Urinary bladder (tissue), 4 donors: ENCODE results near the gene FLRT2. TPM values are rescaled to one million over a fixed set of nuclear protein-coding genes. Genes with fewer than 3 reads are reported as not detected.

ENCODE experiments used
- DNase-seq: peaks from one replicate; pipeline ENCODE4 v3.0.0-alpha.2; 2015; ENCODE audit errors: extremely low spot score
- H3K27ac ChIP-seq: one replicate; pipeline ENCODE4 v1.5.1; 2013; ENCODE audit warnings: low read depth, mild to moderate bottlenecking, moderate library complexity
- H3K36me3 ChIP-seq: one replicate; pipeline ENCODE4 v1.6.1; 2013; ENCODE audit warnings: mild to moderate bottlenecking, moderate library complexity; ENCODE audit not compliant: insufficient read depth
- H3K4me1 ChIP-seq: one replicate; pipeline ENCODE4 v1.6.1; 2013; ENCODE audit warnings: mild to moderate bottlenecking, moderate library complexity; ENCODE audit not compliant: insufficient read depth
- H3K4me3 ChIP-seq: one replicate; pipeline ENCODE4 v1.5.1; 2013; ENCODE audit warnings: low read depth, low read length
- WGBS: extraction: QIAGEN DNeasy Blood & Tissue Kit; methylation state at CpG from one replicate; pipeline ENCODE4 v1.1.7; 2013; 5-methylcytosine and 5-hydroxymethylcytosine counted together
- polyA plus RNA-seq: library from polyadenylated mRNA; stranded (reverse); fragments of 200-250 nt; gene quantifications from one replicate; pipeline ENCODE4 v1.2.3, GENCODE V29; 2013
- total RNA-seq: library from RNA; depleted of rRNA; stranded (reverse); fragments of >200 nt; gene quantifications from one replicate; pipeline ENCODE4 v1.2.3, GENCODE V29; 2014
- donor health status: healthy with polysubstance abuse.
- donor health status: healthy.

Gene FLRT2
- total and polyA plus RNA-seq, 2 donors = 15.7 to 194 TPM

DNA sequence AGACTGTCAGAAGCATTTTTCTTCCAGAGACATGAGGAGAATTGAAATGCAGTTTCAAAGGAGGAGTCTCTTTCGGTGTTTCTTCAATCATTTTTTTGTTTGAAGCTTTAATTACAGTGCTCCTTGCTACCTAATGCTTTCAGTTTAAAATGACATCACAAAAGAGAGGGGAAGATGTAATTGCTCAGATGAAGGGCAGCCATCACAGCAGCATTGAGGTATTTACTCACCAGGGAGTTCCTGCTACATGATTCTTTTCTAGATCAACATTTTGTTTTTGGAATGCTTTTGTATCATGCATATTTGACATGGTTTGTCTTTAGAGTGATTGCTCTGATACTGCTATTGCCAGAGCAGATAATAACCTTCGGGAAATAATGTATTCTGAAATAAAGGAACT is 28.6 kb downstream of the FLRT2 start:
- no peak overlapping the region for H3K27ac ChIP-seq
- no peaks in the 10 kb centered on the region for H3K4me1 ChIP-seq
- H3K36me3 ChIP-seq = no peaks in the 10 kb centered on the region
- no peak overlapping the region for H3K4me3 ChIP-seq
- 86% methylated on average over 2 of the region's 2 CpGs for WGBS
- no peak for DNase-seq

DNA sequence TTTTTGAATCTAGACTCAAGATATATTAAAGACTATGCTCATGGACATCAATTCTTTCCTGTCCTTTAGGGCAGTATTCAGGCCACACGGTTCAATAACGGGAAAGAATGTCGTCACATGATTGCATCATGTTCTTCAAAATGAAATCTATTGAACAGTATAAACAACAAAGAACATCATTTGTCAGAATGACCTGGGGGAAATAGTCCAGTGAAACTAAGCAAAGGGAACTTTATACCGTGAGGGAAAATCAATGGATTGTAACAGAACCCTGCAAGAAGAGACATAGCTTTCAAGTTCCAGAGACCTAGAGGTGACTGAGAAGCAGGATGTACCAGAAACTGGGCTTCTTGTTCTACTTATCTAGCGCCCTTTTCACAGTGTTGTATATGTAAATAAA is 32.7 kb downstream of the FLRT2 start:
- H3K4me3 ChIP-seq = no peak overlapping the region
- no peak for DNase-seq
- WGBS = 95% methylated on average over 5 of the region's 5 CpGs
- no peak overlapping the region for H3K27ac ChIP-seq
- no peaks in the 10 kb centered on the region for H3K36me3 ChIP-seq
- no peaks in the 10 kb centered on the region for H3K4me1 ChIP-seq

DNA sequence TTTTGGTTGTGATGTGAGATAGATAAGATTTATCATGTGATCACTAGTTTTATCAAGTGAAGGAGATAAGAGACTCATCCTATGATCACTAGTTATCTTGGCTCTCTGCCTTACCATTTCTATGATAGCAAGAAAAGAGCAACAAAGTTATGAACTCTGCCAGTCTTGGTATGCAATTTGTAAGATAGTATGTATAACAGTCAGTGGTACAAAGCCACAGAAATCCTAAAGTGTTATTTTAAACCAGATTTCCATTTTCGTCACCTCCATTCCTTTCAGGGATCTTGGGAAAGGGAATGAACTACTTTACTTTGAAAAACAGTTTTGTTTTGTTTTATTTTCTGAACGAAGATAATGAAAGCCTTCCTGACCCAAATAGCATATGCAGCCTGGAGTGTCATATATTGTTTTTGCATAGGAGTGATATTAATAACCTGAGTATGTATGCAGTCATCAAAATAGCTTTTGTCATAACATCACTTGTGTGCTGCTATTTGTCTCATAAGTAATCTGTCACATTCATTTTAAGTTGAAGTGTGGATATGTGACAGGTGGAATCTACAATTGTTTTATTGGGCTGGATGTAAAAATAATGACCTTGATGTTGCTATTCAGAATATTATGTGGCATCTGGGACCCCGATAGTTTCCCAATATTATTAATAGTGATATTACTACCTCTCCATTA is 35.0 kb downstream of the FLRT2 start:
- Histone ChIP-seq H3K4me1 (no peaks in the 10 kb centered on the region), H3K27ac (no peak overlapping the region), H3K36me3 (no peaks in the 10 kb centered on the region), H3K4me3 (no peak overlapping the region)
- no peak for DNase-seq
- WGBS = 70% methylated on average over 3 of the region's 3 CpGs

DNA sequence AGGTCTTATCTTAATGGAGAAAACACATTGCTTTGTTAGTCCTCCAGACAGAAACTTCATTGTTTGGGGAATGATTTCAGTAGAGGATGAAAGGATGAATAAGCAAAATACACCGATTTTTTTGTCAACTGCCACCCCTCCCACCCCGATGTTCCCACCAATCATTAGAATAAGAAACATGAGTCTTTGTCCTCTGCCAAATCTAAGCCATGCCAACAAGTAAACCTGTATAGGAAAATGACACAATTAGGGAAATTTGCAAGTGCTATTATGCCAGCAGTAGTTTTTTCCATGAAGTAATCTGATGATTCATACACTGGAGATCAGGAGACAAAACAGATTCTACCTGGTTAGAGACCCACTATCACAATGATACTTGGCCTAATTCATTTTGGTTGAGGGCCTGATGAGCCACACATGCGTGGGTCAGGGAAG is 35.9 kb downstream of the FLRT2 start:
- 74% methylated on average over 3 of the region's 3 CpGs for WGBS
- DNase-seq = no peak
- Histone ChIP-seq H3K36me3 (no peaks in the 10 kb centered on the region), H3K4me3 (no peak overlapping the region), H3K4me1 (no peaks in the 10 kb centered on the region), H3K27ac (no peak overlapping the region)

DNA sequence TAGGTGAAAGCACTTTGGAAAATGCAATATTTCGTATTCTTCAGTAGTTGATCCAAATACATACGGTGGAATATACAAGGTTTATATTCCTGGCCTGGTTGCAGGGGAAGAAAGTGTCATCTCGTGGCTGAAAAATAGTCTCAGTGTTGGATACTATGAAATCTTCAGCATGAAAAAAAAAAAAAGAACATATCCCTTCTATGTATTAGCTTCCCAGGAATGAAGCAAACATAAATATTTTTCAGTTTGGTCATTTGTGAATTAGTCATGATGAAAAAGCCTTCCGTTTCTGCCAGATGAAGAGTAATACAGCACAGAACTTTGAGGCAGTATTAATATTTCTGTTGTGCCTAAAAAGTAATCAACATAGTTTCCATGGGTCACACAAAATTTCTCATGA is 36.7 kb downstream of the FLRT2 start:
- no peaks in the 10 kb centered on the region for H3K36me3 ChIP-seq
- H3K4me1 ChIP-seq = no peaks in the 10 kb centered on the region
- DNase-seq = no peak
- 25% methylated on average over 3 of the region's 4 CpGs for WGBS
- H3K27ac ChIP-seq = no peak overlapping the region
- no peak overlapping the region for H3K4me3 ChIP-seq

DNA sequence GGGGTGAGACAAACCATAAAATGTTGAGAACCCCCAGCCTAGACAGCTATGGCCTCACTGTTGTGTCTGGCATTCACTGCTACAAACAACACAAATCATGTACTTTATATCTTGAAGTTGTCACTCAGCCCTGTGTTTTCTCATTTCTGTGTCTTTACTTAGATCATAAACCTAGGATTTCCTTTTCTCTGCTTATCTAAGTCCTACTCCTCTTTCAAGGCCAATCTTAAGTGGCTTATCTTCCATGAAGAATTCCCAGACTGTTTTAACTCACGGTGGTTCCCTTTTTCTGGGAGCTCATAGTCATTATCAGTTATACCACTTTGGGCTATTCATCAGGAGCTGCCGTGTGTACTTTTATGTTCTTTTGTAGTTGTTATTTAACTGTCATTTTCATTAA is 42.1 kb downstream of the FLRT2 start:
- H3K36me3 ChIP-seq = no peaks in the 10 kb centered on the region
- WGBS = 61% methylated on average over 2 of the region's 2 CpGs
- no peak overlapping the region for H3K4me3 ChIP-seq
- H3K4me1 ChIP-seq = no peaks in the 10 kb centered on the region
- H3K27ac ChIP-seq = no peak overlapping the region
- DNase-seq = no peak

DNA sequence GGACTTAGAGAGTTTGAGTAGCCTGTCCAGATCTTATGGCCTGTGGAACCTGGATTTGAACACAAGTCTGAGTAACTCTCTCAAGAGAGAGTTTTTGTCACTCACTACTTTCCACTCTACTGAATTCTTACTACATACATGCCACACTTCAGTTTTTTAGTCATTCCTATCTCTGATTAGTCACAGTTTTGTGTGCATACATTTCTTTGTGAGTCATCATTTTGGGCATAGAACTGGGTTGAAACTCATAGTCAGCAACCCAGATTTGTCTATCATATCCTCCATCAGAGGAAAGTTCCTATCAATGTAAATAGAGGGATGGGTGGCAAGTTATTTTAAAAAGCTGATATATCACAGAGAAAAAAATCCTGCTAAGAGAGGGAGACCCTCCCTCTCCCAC is 42.9 kb downstream of the FLRT2 start:
- Histone ChIP-seq H3K4me1 (no peaks in the 10 kb centered on the region), H3K4me3 (no peak overlapping the region), H3K36me3 (no peaks in the 10 kb centered on the region), H3K27ac (no peak overlapping the region)
- DNase-seq = no peak

DNA sequence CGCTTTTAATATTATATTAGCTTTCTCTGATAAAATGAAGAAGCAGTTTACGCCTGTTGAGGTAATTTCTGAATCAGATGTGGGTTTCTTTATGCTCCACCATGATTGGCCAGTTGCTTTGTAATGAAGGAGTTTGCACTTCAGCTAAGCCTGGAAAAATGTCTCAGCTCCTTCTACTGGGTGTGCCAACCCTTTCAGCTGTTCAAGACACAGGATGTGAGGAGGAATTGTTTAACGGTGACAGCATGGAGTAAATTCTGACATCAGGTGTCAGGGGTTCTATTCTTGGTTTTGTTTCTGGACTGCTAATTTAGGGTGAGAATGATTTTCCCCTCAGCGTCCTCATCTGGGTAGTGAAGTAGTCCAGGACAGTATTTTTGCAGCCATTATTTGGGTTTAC is 43.5 kb downstream of the FLRT2 start:
- no peak overlapping the region for H3K27ac ChIP-seq
- 64% methylated on average over 4 of the region's 4 CpGs for WGBS
- H3K36me3 ChIP-seq = no peaks in the 10 kb centered on the region
- no peak for DNase-seq
- H3K4me3 ChIP-seq = no peak overlapping the region
- H3K4me1 ChIP-seq = no peaks in the 10 kb centered on the region

DNA sequence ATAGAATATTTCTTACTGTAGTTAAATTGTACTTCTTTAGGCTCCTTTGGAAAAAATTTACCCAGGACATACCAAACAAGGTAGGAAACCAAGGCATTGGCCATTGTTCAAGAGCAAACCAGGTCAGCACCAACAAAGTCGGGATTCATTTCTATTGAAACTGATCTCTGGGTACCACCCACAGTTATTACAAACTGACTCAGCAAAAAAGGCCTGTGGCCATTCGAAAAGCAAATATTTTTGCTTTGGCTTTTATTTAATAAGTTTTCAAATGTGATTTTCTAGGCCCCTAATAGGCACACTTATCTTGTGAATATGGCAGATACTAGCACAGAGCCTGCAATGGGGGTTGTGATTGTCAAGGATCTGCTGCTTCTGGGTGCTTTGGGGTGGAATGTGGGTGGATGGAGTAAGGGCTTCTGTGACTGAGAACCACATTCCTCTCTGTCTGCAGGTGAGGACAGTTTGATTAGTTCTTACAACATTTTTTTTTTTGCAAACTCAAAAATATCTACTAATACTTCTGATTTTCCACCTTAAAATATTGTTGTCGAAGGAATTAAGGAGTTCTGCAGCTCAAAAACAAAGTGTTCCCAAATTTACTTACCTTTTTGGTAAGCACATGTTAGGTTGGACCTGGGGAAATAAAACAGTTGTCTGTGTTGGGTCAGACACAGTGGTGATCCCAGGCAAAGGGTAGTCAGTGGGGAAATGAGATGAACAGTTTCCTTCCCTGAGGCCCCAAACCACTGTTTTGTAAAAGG is 45.1 kb downstream of the FLRT2 start:
- no peaks in the 10 kb centered on the region for H3K36me3 ChIP-seq
- H3K4me3 ChIP-seq = no peak overlapping the region
- no peak overlapping the region for H3K27ac ChIP-seq
- no peak for DNase-seq
- H3K4me1 ChIP-seq = no peaks in the 10 kb centered on the region
- WGBS = 84% methylated on average over 3 of the region's 3 CpGs

DNA sequence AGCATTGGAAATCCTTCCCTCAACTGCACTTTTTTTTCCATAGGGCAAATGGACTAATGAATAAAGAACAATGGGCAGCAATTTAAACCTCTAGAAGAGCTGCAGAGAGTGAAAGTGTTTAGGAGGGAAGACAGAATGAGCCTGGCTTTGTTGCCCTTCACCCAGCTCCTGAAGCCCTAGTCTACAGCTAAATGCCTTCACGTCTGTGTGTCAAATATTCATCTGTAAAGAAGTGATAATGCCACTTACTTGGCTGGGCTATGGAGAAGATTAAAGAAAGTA is 45.6 kb downstream of the FLRT2 start:
- no peak overlapping the region for H3K27ac ChIP-seq
- no peak for DNase-seq

DNA sequence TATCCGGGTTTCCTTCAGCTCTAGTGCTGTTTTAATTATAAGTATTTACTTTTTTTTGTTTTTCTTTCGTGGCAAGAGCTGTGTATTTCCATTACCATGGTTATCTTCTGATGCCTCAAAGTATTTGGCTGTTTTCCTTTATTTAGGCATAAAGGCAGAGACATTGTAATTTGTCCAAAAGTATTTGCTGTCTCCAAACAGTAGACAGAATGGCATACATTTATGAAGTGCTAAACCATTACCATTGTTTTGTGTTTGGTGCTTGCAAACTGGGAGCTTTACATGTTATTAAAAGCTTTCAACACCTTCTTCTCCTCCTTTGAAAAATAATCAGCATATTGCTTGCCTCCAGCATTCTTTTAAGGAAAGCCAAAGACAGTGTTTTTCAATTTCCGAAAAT is 46.3 kb downstream of the FLRT2 start:
- Histone ChIP-seq H3K27ac (no peak overlapping the region), H3K4me3 (no peak overlapping the region), H3K4me1 (no peaks in the 10 kb centered on the region), H3K36me3 (no peaks in the 10 kb centered on the region)
- no peak for DNase-seq
- 57% methylated on average over 3 of the region's 3 CpGs for WGBS

More for the DNA sequence above, 45.6 kb downstream of the FLRT2 start:
- Histone ChIP-seq H3K36me3 (no peaks in the 10 kb centered on the region), H3K4me3 (no peak overlapping the region), H3K4me1 (no peaks in the 10 kb centered on the region)
- WGBS = 86% methylated on average over 1 of the region's 1 CpG

DNA sequence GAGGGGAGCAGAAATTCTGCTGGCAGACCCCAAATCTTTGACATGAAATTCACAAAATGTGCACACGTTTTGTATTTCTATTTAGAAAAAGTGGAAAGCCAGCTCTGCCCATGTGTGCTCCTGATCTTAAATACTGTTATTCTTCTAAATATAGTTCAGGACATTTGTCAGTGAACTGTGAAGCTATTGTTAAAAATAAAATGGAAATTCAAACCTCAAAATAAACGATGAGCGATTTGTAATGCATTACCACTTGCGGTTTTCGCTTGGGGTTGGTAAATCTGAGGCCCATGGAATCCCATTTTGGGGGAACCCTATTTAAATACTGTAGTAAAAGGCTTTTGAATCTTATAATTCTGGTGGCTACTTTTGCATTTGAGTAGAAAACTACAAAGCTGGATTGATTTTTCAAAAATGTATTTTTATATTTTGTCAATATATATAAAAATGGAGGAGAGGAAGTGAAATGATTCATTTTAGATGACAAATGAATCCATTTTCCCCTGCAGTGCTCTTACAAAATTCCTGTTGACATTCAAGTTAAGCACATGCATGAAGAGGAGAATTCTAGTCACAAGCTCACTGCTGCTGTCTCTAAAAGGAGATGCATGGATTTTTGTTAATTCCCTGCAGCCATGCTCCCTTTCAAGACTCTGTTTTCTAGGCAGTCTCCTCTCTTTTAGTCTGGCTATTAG is 47.1 kb downstream of the FLRT2 start:
- no peaks in the 10 kb centered on the region for H3K4me1 ChIP-seq
- no peaks in the 10 kb centered on the region for H3K36me3 ChIP-seq
- no peak for DNase-seq
- 74% methylated on average over 5 of the region's 5 CpGs for WGBS
- H3K27ac ChIP-seq = no peak overlapping the region
- H3K4me3 ChIP-seq = no peak overlapping the region

DNA sequence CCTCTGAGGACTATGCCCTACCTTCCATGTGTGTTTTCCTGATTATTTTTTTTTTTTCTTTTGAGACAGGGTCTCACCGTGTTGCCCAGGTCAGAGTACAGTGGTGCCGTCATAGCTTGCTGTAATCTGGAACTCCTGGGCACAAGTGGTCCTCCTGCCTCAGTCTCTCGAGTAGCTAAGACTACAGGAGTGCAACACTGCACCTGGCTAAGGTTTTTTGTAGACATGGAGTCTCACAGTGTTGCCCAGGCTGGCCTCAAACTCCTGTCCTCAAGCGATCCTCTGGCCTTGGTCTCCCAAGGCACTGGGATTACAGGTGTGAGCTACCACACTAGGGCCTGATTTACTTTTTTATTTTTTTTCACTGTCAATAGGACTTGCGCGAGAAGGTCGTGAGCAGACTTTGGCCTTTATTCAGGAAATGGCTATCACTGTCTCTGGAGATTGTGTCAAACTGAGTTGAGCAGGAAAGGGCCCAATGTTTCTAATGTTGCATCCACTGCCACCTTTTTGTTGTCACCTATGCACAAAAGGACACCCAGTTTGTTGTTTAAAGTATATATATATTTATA is 47.7 kb downstream of the FLRT2 start:
- H3K27ac ChIP-seq = no peak overlapping the region
- H3K4me1 ChIP-seq = no peaks in the 10 kb centered on the region
- 87% methylated on average over 7 of the region's 7 CpGs for WGBS
- no peaks in the 10 kb centered on the region for H3K36me3 ChIP-seq
- H3K4me3 ChIP-seq = no peak overlapping the region
- no peak for DNase-seq

DNA sequence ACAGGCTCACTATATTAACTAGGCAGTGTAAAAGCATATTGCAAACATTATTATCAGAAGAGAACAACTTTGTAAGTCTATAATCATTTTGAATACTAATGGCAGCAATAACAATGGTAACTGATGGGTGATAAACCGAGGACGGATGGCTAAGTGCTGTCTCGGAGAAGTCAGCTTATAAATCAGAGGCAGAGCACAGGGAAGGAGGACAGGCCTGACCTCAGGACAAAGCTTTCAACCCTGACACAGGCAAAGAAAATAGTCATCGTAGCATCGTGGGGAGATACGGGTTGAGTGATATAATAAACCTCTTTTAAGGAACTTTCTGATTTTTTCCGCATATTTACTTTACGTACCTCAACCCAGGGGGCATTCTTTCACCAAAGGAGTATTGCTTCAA is 48.4 kb downstream of the FLRT2 start:
- no peak overlapping the region for H3K27ac ChIP-seq
- DNase-seq = no peak
- no peaks in the 10 kb centered on the region for H3K4me1 ChIP-seq
- 87% methylated on average over 8 of the region's 8 CpGs for whole genome bisulfite sequencing
- no peaks in the 10 kb centered on the region for H3K36me3 ChIP-seq
- H3K4me3 ChIP-seq = no peak overlapping the region
